HCT116 (cell line): Measurements from ENCODE around the gene MMP13. TPM values are rescaled to one million over a fixed set of nuclear protein-coding genes. Genes with fewer than 3 reads are reported as not detected.
A peak's percentile ranks its signal among the peaks of the same experiment; 100 is the strongest.

Experiments used
- ATAC-seq: fragments of 200-7000 bp; cut with Tn5 transposase; 2 replicates; pipeline ENCODE4 v1.9.1; 2020; ENCODE audit warnings: mild to moderate bottlenecking, moderate library complexity
- BruUV-seq: library from RNA; stranded (reverse); fragments of 400-500 nt; replicated peaks from 2 replicates; lab custom pipeline; 2021; lab: Mats Ljungman, UMichigan
- CTCF ChIA-PET: fragments of 300-600 bp; sonication (Branson Sonifier 250); formaldehyde crosslinking; loops from one replicate; lab custom pipeline; 2021; ENCODE audit warnings: antibody characterized with exemption; lab: Charles Lee
- POLR2A ChIA-PET: fragments of 300-600, 350-600 bp; sonication (Branson Sonifier 250); formaldehyde crosslinking; loops from one replicate; lab custom pipeline; 2021; ENCODE audit warnings: antibody characterized with exemption; lab: Charles Lee
- RAD21 ChIA-PET, 2 experiments: fragments of 300-600 bp; sonication (Branson Sonifier 250); formaldehyde crosslinking; loops; one replicate each; lab custom pipeline; 2023; ENCODE audit warnings: low total read pairs in 2 of 2; ENCODE audit not compliant: uncharacterized antibody in 2 of 2, unreplicated experiment in 2 of 2, low non-redundant PET in 1 of 2; lab: Charles Lee
- DNase-seq: peaks from one replicate; pipeline ENCODE4 v3.0.0-alpha.2; 2010; ENCODE audit warnings: low read depth, low spot score
- H2AFZ ChIP-seq: fragments of 200-600 bp; shearing (Covaris generic), sonication (generic); 2 replicates; pipeline ENCODE4 v1.6.1; 2017; ENCODE audit warnings: low read depth, mixed run types, mixed read lengths, antibody characterized with exemption, low read length; ENCODE audit not compliant: poor library complexity, severe bottlenecking
- H3K27ac ChIP-seq: 2 replicates; pipeline ENCODE4 v1.5.1; 2012; ENCODE audit warnings: low read depth, low read length
- H3K27me3 ChIP-seq: fragments of 200-600 bp; sonication (generic); 2 replicates; pipeline ENCODE4 v1.6.1; 2016; ENCODE audit warnings: mixed run types, low read length, mixed read lengths; ENCODE audit not compliant: insufficient read depth
- H3K36me3 ChIP-seq, 2 experiments: fragments of 200-500 bp in 1 of 2; fragments of 200-600 bp in 1 of 2; sonication (Bioruptor generic) in 1 of 2; sonication (generic) in 1 of 2; 2 replicates each; pipeline versions ENCODE4 v1.5.1 to v1.6.1; 2014 to 2016; ENCODE audit warnings: low read length in 2 of 2, inconsistent platforms in 1 of 2, mixed read lengths in 1 of 2, mixed run types in 1 of 2; ENCODE audit not compliant: insufficient read depth in 2 of 2, control insufficient read depth in 1 of 2
- H3K4me1 ChIP-seq, 2 experiments: fragments of 200-600 bp in 1 of 2; sonication (generic) in 1 of 2; 2 replicates each; pipeline versions ENCODE4 v1.5.1 to v1.6.1; 2012 to 2017; ENCODE audit warnings: low read length in 2 of 2, inconsistent platforms in 1 of 2, mild to moderate bottlenecking in 1 of 2, mixed read lengths in 1 of 2, mixed run types in 1 of 2, moderate library complexity in 1 of 2; ENCODE audit not compliant: insufficient read depth in 2 of 2, control insufficient read depth in 1 of 2
- H3K4me2 ChIP-seq: fragments of 200-600 bp; sonication (generic); 2 replicates; pipeline ENCODE4 v1.6.1; 2017; ENCODE audit warnings: mixed run types, low read length, mixed read lengths
- H3K4me3 ChIP-seq, 2 experiments: fragments of 200-600 bp in 1 of 2; sonication (generic) in 1 of 2; replicated peaks in 1 of 2; 2 replicates each; pipeline ENCODE4 v1.5.1; 2011 to 2016; ENCODE audit warnings: low read length in 2 of 2, control low read depth in 1 of 2, low read depth in 1 of 2, mild to moderate bottlenecking in 1 of 2, mixed read lengths in 1 of 2, mixed run types in 1 of 2
- H3K79me2 ChIP-seq: fragments of 200-600 bp; sonication (generic); 2 replicates; pipeline ENCODE4 v1.6.1; 2017; ENCODE audit warnings: mild to moderate bottlenecking, mixed run types, low read length, moderate library complexity, mixed read lengths; ENCODE audit not compliant: insufficient read depth
- H3K9ac ChIP-seq: fragments of 200-600 bp; sonication (generic); 2 replicates; pipeline ENCODE4 v1.6.1; 2016; ENCODE audit warnings: low read length, mixed read lengths
- H3K9me2 ChIP-seq: fragments of 200-600 bp; sonication (generic), shearing (Covaris generic); 2 replicates; pipeline ENCODE4 v1.6.1; 2017; ENCODE audit warnings: mixed run types, mild to moderate bottlenecking, moderate library complexity; ENCODE audit not compliant: insufficient read depth
- H3K9me3 ChIP-seq, 2 experiments: fragments of 200-500 bp in 1 of 2; fragments of 200-600 bp in 1 of 2; sonication (Bioruptor generic) in 1 of 2; sonication (generic) in 1 of 2; 2 replicates each; pipeline ENCODE4 v1.6.1; 2014 to 2017; ENCODE audit warnings: low read length in 2 of 2, mixed read lengths in 2 of 2, inconsistent platforms in 1 of 2, low read depth in 1 of 2, mild to moderate bottlenecking in 1 of 2, mixed run types in 1 of 2, moderate library complexity in 1 of 2; ENCODE audit not compliant: control insufficient read depth in 1 of 2, insufficient read depth in 1 of 2
- H4K20me1 ChIP-seq: fragments of 200-600 bp; sonication (generic), shearing (Covaris generic); 2 replicates; pipeline ENCODE4 v1.6.1; 2017; ENCODE audit warnings: mixed run types, mild to moderate bottlenecking, moderate library complexity; ENCODE audit not compliant: insufficient read depth
- CTCF ChIP-seq, 3 experiments: fragments of 200-600 bp in 1 of 3; sonication (generic) in 1 of 3; IDR thresholded peaks in 2 of 3; conservative IDR thresholded peaks in 1 of 3; 2 replicates each; pipeline ENCODE4 v1.5.1; 2012 to 2017; ENCODE audit warnings: low read depth in 2 of 3, low read length in 2 of 3, antibody characterized with exemption in 1 of 3, borderline replicate concordance in 1 of 3, control low read depth in 1 of 3, mild to moderate bottlenecking in 1 of 3, mixed read lengths in 1 of 3, mixed run types in 1 of 3, moderate library complexity in 1 of 3; ENCODE audit not compliant: insufficient read depth in 1 of 3
- EGR1 ChIP-seq: IDR thresholded peaks from 2 replicates; pipeline ENCODE4 v1.6.1; 2012; ENCODE audit warnings: low read depth
- RAD21 ChIP-seq: IDR thresholded peaks from 2 replicates; pipeline ENCODE4 v1.6.1; 2012; ENCODE audit warnings: low read depth, mild to moderate bottlenecking
- ZFX ChIP-seq: fragments of 450-650 bp; IDR thresholded peaks from 2 replicates; pipeline ENCODE4 v1.6.1; 2017
- intact Hi-C: fragments of 100-400 bp; cut with micrococcal nuclease; formaldehyde crosslinking; loops from 2 replicates; pipeline ENCODE4 v1.10.0; 2022
- total RNA-seq: library from RNA; stranded (reverse); gene quantifications from one replicate; pipeline ENCODE4 v1.2.1, GENCODE V29; 2021; ENCODE audit not compliant: unreplicated experiment
- TF ChIP-seq, protein P1 (sequence below): IDR thresholded peaks from 2 replicates; pipeline ENCODE4 v1.6.1; 2012

The MMP13 gene
- total RNA-seq, 1 experiment from 2014 or later = not detected

DNA sequence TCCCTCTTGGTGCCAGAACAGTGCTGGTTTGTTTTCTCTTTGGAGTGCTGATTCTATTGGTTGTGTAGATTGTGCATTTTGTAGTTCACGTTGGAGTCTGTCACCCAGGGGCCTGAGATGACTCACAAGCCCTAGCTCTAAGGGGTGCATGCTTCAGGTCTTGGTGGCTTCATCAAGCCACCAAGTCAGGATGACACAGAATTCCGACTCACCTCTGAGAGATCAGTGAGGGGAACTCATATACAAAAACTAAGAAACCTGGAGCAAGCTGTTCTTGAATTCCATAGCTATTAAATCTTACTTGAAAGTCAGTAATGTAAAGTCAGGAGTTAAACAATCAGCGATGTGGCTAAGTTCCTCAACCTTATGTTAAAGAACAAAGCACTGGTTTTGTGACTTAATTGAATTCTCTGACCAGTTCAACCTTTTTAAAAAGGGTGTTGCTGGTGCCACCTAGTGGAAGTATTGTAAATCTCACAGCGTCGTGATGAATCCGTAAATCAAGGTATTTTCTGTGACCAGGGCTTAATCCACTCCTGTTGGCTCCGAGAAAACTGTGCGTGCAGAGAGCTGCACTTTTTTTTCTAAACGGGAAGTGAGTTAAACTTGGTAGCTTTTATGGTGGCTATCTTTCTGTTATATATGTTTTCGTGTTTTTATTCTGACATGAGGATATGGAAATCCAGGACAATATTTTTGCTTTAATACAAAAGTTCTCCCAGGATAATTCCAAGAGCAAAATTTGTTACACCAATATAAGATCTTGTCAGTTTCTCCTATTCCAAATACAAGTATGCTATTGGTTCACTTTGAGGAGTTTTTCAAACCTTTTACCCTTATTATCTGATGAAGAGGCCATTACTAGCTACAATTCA is 14.6 kb downstream of the MMP13 start:
- ChIA-PET POLR2A (no interaction called here), RAD21 (no interaction called here), CTCF (interaction anchor here (0.5 to 3.0 kb wide), 16 partner anchors 11 to 275 kb away, joined by 3 to 29 read pairs (median 4); no protein-coding TSS in a partner anchor)
- intact Hi-C loops = loop anchor here (1.0 to 2.0 kb wide), 2 partner anchors 132 to 208 kb away; no protein-coding TSS in a partner anchor
- no peak overlapping the region for H3K4me3 ChIP-seq
- H3K27ac ChIP-seq = no peak overlapping the region
- H3K4me1 ChIP-seq = peaks cover 0 to 9% of the 10 kb centered on the region in 2 experiments; a peak in 2 of 4 replicates
- DNase-seq (peak; percentile 70), ATAC-seq (peak; percentile 94)
- no peaks in the 10 kb centered on the region for H3K36me3 ChIP-seq
- BruUV-seq = no TSS peak
- no peaks in the 10 kb centered on the region for H4K20me1 ChIP-seq
- peak overlapping the region; percentile 43 for H3K4me2 ChIP-seq
- no peaks in the 10 kb centered on the region for H3K9me2 ChIP-seq
- H3K9ac ChIP-seq = peak overlapping the region; percentile 1; the same call in 1 of the 2 replicates
- peak overlapping the region; percentile 97 for H2AFZ ChIP-seq
- no peaks in the 10 kb centered on the region for H3K79me2 ChIP-seq
- no peaks in the 10 kb centered on the region for H3K27me3 ChIP-seq
- TF ChIP-seq RAD21 (peak; percentile 82), ZFX (no peak), CTCF (IDR thresholded peaks at IDR 0.05 in 2 of 3, conservative IDR thresholded peaks at IDR 0.05 in 1 of 3; ENCODE audit: borderline replicate concordance in 1 of 3, insufficient read depth in 1 of 3, low read depth in 2 of 3, low read length in 2 of 3) (peak; percentile 66 to 88 (median 86)), EGR1 (no peak)
- TF ChIP-seq, protein P1, sequence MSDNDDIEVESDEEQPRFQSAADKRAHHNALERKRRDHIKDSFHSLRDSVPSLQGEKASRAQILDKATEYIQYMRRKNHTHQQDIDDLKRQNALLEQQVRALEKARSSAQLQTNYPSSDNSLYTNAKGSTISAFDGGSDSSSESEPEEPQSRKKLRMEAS = no peak
- TF ChIP-seq, all 23 proteins: peak for 2
- H3K9me3 ChIP-seq = no peaks in the 10 kb centered on the region
